ENCODE results near the gene TSPAN2. TPM values are rescaled to one million over a fixed set of nuclear protein-coding genes. Genes with fewer than 3 reads are reported as not detected.
A peak's percentile ranks its signal among the peaks of the same experiment; 100 is the strongest.

Gene TSPAN2
- total RNA-seq, 1 donor from 2014 or later = 0.21 TPM

DNA sequence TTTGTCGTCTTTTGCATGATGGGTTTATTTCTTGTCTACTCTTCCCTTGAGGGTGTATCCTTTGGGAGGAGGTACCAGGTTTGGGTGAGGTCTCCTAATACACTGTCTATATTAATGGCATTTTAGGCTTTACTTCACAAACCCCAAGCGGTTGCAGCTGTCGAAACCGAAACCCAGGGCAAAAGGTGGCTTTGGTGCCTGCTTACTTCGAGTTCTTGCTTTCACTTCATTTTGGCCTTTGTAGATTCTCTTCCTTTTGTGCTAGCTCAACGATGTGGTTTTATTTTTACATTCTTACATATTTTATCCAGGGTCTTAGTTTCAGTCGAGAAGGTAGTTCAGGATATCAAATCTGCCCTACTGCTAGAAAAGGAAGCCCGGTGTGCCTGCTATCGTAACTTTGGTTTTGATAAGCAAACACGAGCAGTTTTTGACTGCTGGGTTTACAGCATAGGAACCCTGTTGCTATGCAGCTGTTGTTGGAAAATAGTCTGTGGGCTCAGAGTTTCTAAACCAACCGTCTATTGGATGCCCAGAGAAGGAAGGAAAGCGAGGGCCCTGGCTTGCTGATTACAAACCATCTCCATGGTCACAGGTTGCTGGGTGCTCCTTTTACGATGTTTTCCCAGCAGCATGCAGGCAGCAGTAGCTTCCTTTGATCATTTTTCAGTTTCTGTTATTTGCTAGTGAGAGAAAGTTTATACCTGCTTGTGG is 9.8 kb upstream of the TSPAN2 start:
- Mint-ChIP-seq H3K27ac (peak overlapping the region; percentile 96), H3K36me3 (ENCODE audit: low read depth) (peaks cover 1% of the 10 kb centered on the region), H3K27me3 (peaks cover 23% of the 10 kb centered on the region)

DNA sequence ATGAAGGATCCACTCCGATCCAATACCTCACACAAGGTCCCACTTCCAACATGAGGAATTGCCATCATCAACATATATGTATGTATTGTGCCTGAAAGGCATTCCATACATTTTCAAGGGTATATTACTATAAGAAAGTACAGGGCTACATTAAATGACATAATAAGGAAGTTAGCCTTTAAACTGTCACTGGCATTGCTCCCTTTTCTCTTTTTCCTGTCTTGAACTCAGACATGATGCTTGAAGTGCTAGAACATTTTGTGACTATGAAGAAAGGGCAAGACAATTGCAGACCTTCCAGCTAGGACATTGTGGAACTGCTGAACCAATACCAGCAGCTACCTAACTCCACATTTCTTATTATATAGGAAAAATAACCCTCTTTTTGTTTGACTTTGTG is 2.9 kb upstream of the TSPAN2 start:
- intact Hi-C loops (cut with micrococcal nuclease) = loop anchor here (10.0 kb wide), 1 partner anchor 337 kb away; the partner anchor contains the start of gene CSDE1
- Mint-ChIP-seq H3K4me1 (peaks cover 19% of the 10 kb centered on the region), H3K4me3 (no peak overlapping the region), H3K9me3 (no peaks in the 10 kb centered on the region), H3K27ac (no peak overlapping the region), H3K36me3 (ENCODE audit: low read depth) (no peaks in the 10 kb centered on the region), H3K27me3 (peaks cover 32% of the 10 kb centered on the region)
- no peak for DNase-seq

More for the DNA sequence above, 9.8 kb upstream of the TSPAN2 start:
- Mint-ChIP-seq H3K4me1 (peaks cover 30% of the 10 kb centered on the region), H3K9me3 (no peaks in the 10 kb centered on the region), H3K4me3 (peak overlapping the region; percentile 87)
- peak; percentile 92 for DNase-seq
- intact Hi-C loops (cut with micrococcal nuclease) = loop anchor here (1.0 to 10.0 kb wide), 3 partner anchors 10 to 344 kb away; partner anchors contain the start of genes CSDE1 and TSPAN2

DNA sequence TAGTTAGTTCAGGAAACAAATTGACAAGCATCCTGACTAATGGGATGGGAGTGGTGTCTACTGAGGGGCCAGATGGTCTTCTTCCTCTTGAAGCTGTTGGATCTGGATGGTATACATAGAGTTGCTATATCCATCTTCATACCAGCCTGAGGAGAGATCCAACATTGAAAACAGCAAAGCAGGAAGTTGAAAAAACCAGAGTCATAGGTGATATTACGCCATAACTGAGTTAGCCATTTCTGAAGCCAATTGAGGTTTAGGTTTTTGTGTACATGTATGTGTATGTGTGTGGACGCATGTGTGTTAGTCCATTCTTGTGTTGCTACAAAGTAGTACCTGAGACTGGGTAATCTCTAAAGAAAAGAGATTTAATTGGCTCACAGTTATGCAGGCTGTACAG is 2.3 kb upstream of the TSPAN2 start:
- peaks cover 19% of the 10 kb centered on the region for H3K4me1 Mint-ChIP-seq
- intact Hi-C loops (cut with micrococcal nuclease) = loop anchor here (10.0 kb wide), 1 partner anchor 337 kb away; the partner anchor contains the start of gene CSDE1

DNA sequence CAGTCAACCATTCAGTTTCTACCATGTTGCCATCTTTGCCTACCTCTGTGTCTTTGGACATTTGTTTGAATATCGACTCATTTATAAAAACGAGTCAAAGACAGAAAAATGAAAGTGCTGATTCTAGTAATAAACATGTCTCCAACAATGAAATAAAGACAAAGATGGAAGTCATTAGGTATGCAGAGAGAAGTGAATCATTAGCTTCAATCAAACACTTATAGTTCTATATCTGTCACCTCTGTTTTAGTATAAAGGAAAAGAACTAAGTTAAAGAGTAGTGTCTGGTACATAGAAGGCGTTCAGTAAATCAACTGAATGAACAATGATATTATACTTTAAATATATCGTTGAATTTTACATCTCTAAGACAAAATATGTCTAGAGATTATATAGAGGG is 1.7 kb upstream of the TSPAN2 start:
- no peak for DNase-seq
- Mint-ChIP-seq H3K4me1 (peaks cover 19% of the 10 kb centered on the region), H3K27me3 (peaks cover 28% of the 10 kb centered on the region), H3K9me3 (no peaks in the 10 kb centered on the region), H3K27ac (no peak overlapping the region), H3K4me3 (peak overlapping the region; percentile 77), H3K36me3 (ENCODE audit: low read depth) (no peaks in the 10 kb centered on the region)
- intact Hi-C loops (cut with micrococcal nuclease) = loop anchor here (10.0 kb wide), 1 partner anchor 336 kb away; the partner anchor contains the start of gene CSDE1

More for the DNA sequence above, 2.3 kb upstream of the TSPAN2 start:
- Mint-ChIP-seq H3K9me3 (no peaks in the 10 kb centered on the region), H3K27ac (no peak overlapping the region), H3K27me3 (peaks cover 31% of the 10 kb centered on the region), H3K4me3 (no peak overlapping the region), H3K36me3 (ENCODE audit: low read depth) (no peaks in the 10 kb centered on the region)
- no peak for DNase-seq

DNA sequence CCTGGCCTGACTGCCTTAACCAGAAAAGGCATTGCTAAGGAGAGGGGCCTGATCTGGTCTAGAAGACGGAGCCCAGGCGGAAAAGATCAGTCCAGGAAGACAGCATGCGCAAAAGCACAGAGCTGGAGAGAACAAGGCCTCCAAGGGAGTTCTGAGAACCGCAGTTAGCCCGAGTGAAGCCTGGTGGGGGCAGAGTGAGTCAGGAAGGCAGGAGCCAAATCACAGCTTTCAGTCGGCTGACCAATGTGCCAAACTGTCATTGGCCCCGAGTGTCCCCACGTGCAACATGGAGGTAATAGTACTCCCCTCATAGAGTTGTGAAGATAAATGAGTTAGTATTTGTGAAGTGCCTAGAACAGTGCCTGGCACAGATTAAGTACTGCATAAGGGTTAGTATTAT is 1.2 kb upstream of the TSPAN2 start:
- no peak for DNase-seq
- intact Hi-C loops (cut with micrococcal nuclease) = loop anchor here (10.0 kb wide), 1 partner anchor 336 kb away; the partner anchor contains the start of gene CSDE1
- H3K36me3 Mint-ChIP-seq (ENCODE audit: low read depth) = no peaks in the 10 kb centered on the region
- no peak overlapping the region for H3K27ac Mint-ChIP-seq
- peaks cover 25% of the 10 kb centered on the region for H3K27me3 Mint-ChIP-seq
- H3K9me3 Mint-ChIP-seq = no peaks in the 10 kb centered on the region
- peaks cover 19% of the 10 kb centered on the region for H3K4me1 Mint-ChIP-seq
- peak overlapping the region; percentile 77 for H3K4me3 Mint-ChIP-seq

DNA sequence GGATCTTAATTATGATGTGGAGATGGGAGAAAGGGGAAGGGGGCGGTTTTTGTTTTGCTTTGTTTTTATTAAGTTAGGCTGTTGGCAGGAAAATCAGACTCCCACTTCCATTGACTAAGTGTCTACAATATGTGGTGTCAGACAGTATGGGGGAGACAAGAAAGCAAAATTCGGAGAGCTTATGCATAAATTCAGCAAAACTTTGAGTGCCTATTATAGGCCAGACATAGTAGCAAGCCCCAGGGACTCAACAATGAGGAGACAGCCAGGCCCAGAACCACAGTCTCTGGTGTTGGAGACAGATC is 835 bp upstream of the TSPAN2 start:
- intact Hi-C loops (cut with micrococcal nuclease) = loop anchor here (10.0 kb wide), 1 partner anchor 335 kb away; the partner anchor contains the start of gene CSDE1
- no peak for DNase-seq
- peaks cover 23% of the 10 kb centered on the region for H3K27me3 Mint-ChIP-seq
- no peak overlapping the region for H3K27ac Mint-ChIP-seq
- peaks cover 19% of the 10 kb centered on the region for H3K4me1 Mint-ChIP-seq
- peak overlapping the region; percentile 77 for H3K4me3 Mint-ChIP-seq
- no peaks in the 10 kb centered on the region for H3K36me3 Mint-ChIP-seq (ENCODE audit: low read depth)
- H3K9me3 Mint-ChIP-seq = no peaks in the 10 kb centered on the region

DNA sequence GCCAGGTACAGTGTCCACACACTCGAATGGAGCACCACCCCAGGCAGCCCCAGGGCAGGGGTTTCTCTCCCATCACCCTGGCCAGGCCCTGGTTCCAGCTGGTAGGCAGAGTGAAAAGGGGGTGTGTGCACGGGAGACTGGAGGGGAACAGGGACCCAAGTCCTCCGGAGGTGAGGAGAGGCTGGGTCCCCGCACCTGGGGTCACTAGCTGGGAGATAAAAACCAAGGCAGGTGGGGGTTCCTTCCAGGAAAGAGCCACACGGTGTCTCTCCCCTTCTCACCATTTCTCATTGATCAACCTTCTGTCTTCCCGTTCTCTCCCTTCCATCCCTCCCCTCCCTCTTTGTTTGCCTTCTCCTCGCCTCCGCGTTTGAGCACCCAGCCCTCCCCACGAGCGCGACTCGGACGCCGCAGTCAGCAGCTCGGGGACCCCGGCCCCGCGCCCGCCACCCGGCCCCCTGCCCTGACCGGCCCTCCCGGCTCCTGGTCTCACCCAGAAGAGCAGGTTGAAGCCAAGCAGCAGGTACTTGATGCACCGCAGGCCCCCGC is 358 bp downstream of the TSPAN2 start:
- peaks cover 25% of the 10 kb centered on the region for H3K27me3 Mint-ChIP-seq
- H3K4me1 Mint-ChIP-seq = peaks cover 19% of the 10 kb centered on the region
- intact Hi-C loops (cut with micrococcal nuclease) = loop anchor here (1.0 kb wide), 1 partner anchor 10 kb away; no protein-coding TSS in a partner anchor
- no peak for DNase-seq
- no peaks in the 10 kb centered on the region for H3K36me3 Mint-ChIP-seq (ENCODE audit: low read depth)
- peak overlapping the region; percentile 67 for H3K4me3 Mint-ChIP-seq
- H3K9me3 Mint-ChIP-seq = no peaks in the 10 kb centered on the region
- no peak overlapping the region for H3K27ac Mint-ChIP-seq

DNA sequence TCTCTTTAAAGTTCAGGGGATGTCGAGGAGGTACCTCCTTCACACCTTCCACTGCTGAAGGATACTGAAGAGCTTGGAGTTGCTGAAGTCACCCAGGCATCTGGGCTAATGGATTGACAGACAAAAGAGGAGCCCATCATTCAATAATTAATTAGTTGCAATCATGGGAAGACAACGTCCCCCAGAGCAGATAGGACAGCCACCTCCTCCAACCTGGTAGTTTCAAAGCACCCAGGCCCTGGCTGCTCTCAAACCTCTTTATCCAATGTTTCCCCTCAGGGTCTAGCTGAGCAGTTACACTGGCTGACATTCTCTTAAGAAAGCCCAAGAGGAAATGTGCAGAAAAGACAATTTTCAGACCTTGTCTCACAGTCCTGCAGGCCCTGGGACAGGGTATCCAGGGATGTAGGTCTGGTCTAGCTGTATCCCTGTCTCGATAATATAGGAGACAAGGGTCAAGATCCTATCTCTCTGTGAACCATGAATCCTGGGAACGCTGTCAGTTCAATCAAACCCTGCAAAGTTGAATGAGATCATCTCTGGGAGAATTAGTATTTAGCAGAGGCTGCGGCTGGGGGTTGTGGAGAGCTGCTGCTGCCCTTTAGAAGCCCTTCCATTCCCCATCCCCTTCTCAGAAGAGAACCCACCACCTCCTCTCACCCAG is 1.1 kb downstream of the TSPAN2 start:
- intact Hi-C loops (cut with micrococcal nuclease) = no loop called here
- peaks cover 19% of the 10 kb centered on the region for H3K4me1 Mint-ChIP-seq

DNA sequence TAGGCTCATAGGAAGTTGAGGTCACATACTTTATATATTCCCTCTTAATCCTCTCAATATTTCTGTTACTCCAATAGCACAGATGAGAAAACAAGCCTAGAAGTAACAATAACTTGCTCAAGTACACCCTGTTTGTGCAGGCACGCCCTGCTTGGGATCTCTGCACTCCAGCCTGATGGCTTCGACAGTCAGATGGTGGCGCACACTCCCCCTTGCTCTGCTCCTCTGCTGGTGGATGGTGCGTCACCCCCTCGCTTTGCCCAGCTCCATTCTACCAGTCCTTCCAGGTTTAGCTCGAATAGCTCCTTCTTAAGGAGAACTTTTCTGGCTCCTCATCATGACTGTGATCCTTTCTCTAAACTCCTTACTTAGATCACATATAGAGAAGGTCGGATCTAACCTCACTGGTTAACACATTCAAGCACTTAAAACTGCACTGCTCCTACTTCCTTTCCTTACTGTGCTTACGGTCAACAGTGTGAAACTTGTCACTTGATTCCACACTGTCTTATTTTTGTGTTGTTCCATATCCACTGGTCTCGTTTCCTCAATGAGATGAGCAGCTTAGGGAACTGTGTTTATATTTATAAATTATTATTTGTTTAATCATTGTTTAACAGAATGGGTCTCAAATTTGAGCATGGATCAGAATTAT is 3.0 kb downstream of the TSPAN2 start:
- Mint-ChIP-seq H3K4me3 (no peak overlapping the region), H3K36me3 (ENCODE audit: low read depth) (no peaks in the 10 kb centered on the region), H3K27ac (no peak overlapping the region), H3K27me3 (peaks cover 28% of the 10 kb centered on the region), H3K4me1 (peaks cover 16% of the 10 kb centered on the region), H3K9me3 (no peaks in the 10 kb centered on the region)
- DNase-seq = no peak
- intact Hi-C loops (cut with micrococcal nuclease) = no loop called here

More for the DNA sequence above, 1.1 kb downstream of the TSPAN2 start:
- DNase-seq = no peak
- H3K27ac Mint-ChIP-seq = no peak overlapping the region
- peak overlapping the region; percentile 67 for H3K4me3 Mint-ChIP-seq
- H3K9me3 Mint-ChIP-seq = no peaks in the 10 kb centered on the region
- peaks cover 24% of the 10 kb centered on the region for H3K27me3 Mint-ChIP-seq
- no peaks in the 10 kb centered on the region for H3K36me3 Mint-ChIP-seq (ENCODE audit: low read depth)

DNA sequence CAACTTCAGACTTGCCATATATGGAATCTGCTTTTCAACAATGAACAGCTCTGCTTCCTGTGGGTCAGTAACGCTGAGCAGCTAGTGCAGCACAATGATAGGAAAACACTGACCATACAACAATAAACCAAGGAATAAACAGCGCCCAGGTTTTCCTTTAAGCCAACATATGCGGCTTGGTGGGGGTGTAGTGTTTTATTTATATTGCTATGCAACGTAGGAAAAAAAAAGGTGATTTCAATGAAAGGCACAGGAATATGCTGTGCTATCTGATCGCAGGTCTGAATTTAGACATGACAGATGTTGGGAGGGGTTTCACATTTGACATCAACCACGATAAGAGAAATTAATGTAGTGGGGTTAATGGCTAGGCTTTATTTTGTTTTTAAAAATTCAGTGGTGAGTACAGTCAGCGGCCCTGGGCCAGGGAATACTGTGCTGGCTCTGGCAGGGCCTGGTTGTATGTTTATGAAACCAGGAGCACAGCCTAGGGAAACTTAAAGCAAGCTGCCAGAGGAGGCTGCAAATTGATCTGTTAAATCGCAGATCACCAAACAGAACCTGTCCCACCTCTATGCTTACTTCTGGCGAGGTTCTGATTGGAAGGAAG is 4.3 kb downstream of the TSPAN2 start:
- H3K9me3 Mint-ChIP-seq = no peaks in the 10 kb centered on the region
- DNase-seq = no peak
- no peak overlapping the region for H3K4me3 Mint-ChIP-seq
- H3K27ac Mint-ChIP-seq = no peak overlapping the region
- intact Hi-C loops (cut with micrococcal nuclease) = no loop called here
- no peaks in the 10 kb centered on the region for H3K36me3 Mint-ChIP-seq (ENCODE audit: low read depth)
- peaks cover 6% of the 10 kb centered on the region for H3K4me1 Mint-ChIP-seq
- H3K27me3 Mint-ChIP-seq = peaks cover 21% of the 10 kb centered on the region

DNA sequence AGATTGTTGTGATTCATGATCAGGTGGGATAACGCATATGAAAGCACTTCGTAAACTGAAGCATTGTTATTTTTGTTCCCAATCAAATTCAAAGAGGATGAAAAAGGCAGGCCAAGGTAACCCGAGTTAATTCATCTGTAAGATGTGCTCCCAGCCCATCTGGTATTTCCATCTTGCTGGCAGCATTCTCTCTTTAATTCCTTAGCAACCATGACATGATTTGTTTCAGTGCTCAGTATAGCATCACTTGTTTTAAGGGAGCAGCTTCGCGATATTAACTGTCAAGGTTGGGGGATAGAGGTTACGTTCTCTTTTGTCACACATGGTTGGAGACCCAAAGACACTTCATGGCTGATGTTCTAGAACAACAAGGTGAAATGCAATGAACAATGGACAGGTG is 6.4 kb downstream of the TSPAN2 start:
- Mint-ChIP-seq H3K4me1 (no peaks in the 10 kb centered on the region), H3K36me3 (ENCODE audit: low read depth) (no peaks in the 10 kb centered on the region), H3K4me3 (no peak overlapping the region), H3K9me3 (no peaks in the 10 kb centered on the region), H3K27me3 (peaks cover 17% of the 10 kb centered on the region), H3K27ac (no peak overlapping the region)
- intact Hi-C loops (cut with micrococcal nuclease) = no loop called here
- no peak for DNase-seq

DNA sequence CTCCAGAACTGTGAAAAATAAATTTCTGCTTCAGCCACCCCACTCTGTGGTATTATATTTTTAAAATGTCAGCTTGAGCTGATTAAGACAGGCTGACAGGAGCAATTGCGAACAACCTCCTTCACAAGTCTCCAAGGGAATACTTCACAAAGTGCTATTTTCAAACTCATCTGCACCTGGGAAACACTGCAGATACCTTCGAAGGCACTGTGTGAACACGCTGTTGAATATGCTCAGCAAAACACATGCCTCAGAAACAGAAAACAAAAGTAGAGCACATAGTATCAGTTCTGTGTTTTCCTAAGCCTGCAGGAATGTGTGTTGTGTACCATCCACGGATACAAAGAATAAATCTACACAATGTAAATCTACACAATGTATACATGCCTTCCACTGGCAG is 10.6 kb downstream of the TSPAN2 start:
- no peaks in the 10 kb centered on the region for H3K36me3 Mint-ChIP-seq (ENCODE audit: low read depth)
- H3K4me1 Mint-ChIP-seq = no peaks in the 10 kb centered on the region
- intact Hi-C loops (cut with micrococcal nuclease) = no loop called here
- H3K27me3 Mint-ChIP-seq = peaks cover 26% of the 10 kb centered on the region
- no peak for DNase-seq
- no peaks in the 10 kb centered on the region for H3K9me3 Mint-ChIP-seq
- H3K27ac Mint-ChIP-seq = no peak overlapping the region
- H3K4me3 Mint-ChIP-seq = no peak overlapping the region

DNA sequence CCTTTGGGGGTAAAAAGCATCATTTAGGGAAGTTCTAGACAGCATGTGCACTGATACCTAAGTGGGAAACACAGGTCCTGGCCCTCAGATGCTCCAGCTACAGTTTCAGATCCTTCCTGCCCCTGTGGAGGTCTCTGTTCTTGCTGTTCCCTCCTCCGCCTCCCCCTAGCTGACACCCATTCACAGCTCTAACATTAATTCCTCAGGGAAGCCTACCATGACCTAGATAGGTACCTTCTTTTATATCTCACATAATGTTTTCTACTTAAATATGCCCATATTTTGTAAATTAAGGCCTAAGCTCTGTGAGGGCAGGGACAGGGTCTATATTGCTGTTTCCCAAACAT is 11.3 kb downstream of the TSPAN2 start:
- H3K9me3 Mint-ChIP-seq = no peaks in the 10 kb centered on the region
- intact Hi-C loops (cut with micrococcal nuclease) = no loop called here
- H3K4me3 Mint-ChIP-seq = no peak overlapping the region
- no peaks in the 10 kb centered on the region for H3K4me1 Mint-ChIP-seq
- DNase-seq = no peak
- H3K36me3 Mint-ChIP-seq (ENCODE audit: low read depth) = no peaks in the 10 kb centered on the region
- H3K27ac Mint-ChIP-seq = no peak overlapping the region
- H3K27me3 Mint-ChIP-seq = peaks cover 24% of the 10 kb centered on the region

Data from activated CD4-positive, alpha-beta T cell treated with anti-CD3 and anti-CD28 coated beads, Interleukin-2, amount 10 ng/mL, durations not matched to agents 24 days and 14 days (primary cell).